Nephron (organoid): ENCODE data around the gene DSCAML1.
"Not testable (repeated sequence)": the region's sequence is repeated elsewhere in the genome, so short reads cannot be mapped to it uniquely, and the experiment has no call there.

ENCODE experiments used
- H3K27ac Mint-ChIP-seq, 3 experiments: 2 replicates each; pipeline ENCODE4 v1.8.0; 2020; ENCODE audit warnings: mixed read lengths in 3 of 3, mild to moderate bottlenecking in 2 of 3, moderate library complexity in 1 of 3
- H3K27me3 Mint-ChIP-seq: 2 replicates; pipeline ENCODE4 v1.8.0; 2021; ENCODE audit warnings: low read depth, mild to moderate bottlenecking, moderate library complexity, mixed read lengths
- H3K36me3 Mint-ChIP-seq: 2 replicates; pipeline ENCODE4 v1.8.0; 2020; ENCODE audit warnings: low read depth, mixed read lengths
- H3K4me1 Mint-ChIP-seq: 2 replicates; pipeline ENCODE4 v1.8.0; 2020; ENCODE audit warnings: mixed read lengths
- H3K4me3 Mint-ChIP-seq, 3 experiments: 2 replicates each; pipeline ENCODE4 v1.8.0; 2020; ENCODE audit warnings: mild to moderate bottlenecking in 3 of 3, mixed read lengths in 3 of 3, moderate library complexity in 2 of 3
- H3K9me3 Mint-ChIP-seq: 2 replicates; pipeline ENCODE4 v1.8.0; 2020; ENCODE audit warnings: mixed read lengths
- CTCF ChIP-seq, 3 experiments: fragments of 200-600 bp; sonication (generic); IDR thresholded peaks; one replicate each; pipeline ENCODE4 v1.5.0; 2021; ENCODE audit warnings: antibody characterized with exemption in 3 of 3; ENCODE audit not compliant: unreplicated experiment in 3 of 3

DSCAML1 gene

DNA sequence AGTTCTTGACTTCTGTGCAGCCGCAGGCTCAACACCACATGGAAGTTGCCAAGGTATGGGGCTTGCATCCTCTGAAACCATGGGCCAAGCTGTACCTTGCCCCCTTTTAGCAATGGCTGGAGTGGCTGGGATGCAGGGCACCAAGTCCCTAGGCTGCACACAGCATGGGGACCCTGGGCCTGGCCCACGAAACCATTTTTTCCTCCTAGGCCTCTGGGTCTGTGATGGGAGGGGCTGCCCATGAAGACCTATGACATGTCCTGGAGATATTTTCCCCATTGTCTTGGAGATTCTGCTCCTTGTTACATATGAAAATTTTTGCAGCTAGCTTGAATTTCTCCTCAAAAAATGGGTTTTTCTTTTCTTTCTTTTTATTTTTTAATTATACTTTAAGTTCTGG is 398.4 kb downstream of the DSCAML1 start:
- Mint-ChIP-seq H3K36me3 (peaks cover 92% of the 10 kb centered on the region), H3K9me3 (peaks cover 30% of the 10 kb centered on the region)
- not testable (repeated sequence) for H3K4me3 Mint-ChIP-seq

DNA sequence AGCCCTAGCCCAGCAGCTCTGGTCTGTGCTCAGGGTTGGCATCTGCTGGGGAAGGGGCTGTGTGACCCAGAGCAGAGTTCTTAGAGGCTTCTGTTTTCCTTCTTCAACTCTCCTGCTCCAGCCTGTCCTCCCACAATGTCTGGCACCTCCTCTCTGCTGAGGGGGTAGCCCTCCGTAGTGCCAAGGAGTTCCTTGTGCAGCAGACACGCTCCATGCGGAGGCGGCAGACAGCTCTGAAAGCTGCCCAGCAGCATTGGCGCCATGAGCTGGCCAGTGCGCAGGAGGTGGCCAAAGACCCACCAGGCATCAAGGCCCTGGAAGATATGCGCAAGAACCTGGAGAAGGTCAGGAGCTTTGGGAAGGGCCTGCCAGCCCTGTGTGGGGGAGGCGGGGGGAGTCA is 400.0 kb downstream of the DSCAML1 start:
- H3K27ac Mint-ChIP-seq, result no peak overlapping the region
- peaks cover 90% of the 10 kb centered on the region for H3K36me3 Mint-ChIP-seq
- peaks cover 8% of the 10 kb centered on the region for H3K4me1 Mint-ChIP-seq
- no peak overlapping the region for H3K4me3 Mint-ChIP-seq
- TF ChIP-seq CTCF (IDR thresholded peaks at IDR 0.05; ENCODE audit: unreplicated experiment in 3 of 3), result no peak
- no peaks in the 10 kb centered on the region for H3K27me3 Mint-ChIP-seq
- H3K9me3 Mint-ChIP-seq, result peaks cover 20% of the 10 kb centered on the region

More for the DNA sequence above, 398.4 kb downstream of the DSCAML1 start:
- H3K27ac Mint-ChIP-seq, H3K4me1 Mint-ChIP-seq, H3K27me3 Mint-ChIP-seq: not testable (repeated sequence)

- Mint-ChIP-seq H3K27ac (no peak overlapping the region), H3K27me3 (no peaks in the 10 kb centered on the region), H3K4me3 (no peak overlapping the region), H3K4me1 (peaks cover 15% of the 10 kb centered on the region), H3K36me3 (peaks cover 86% of the 10 kb centered on the region), H3K9me3 (peaks cover 12% of the 10 kb centered on the region)
- no peak for TF ChIP-seq CTCF (IDR thresholded peaks at IDR 0.05; ENCODE audit: unreplicated experiment in 3 of 3)
Observed at GRCh38 chr11:117395476-117395875, 401.5 kb downstream of the DSCAML1 start.

GRCh38 chr11:117394221-117394925 is 402.6 kb downstream of the DSCAML1 start:
- TF ChIP-seq CTCF (IDR thresholded peaks at IDR 0.05; ENCODE audit: unreplicated experiment in 3 of 3), result no peak
- Mint-ChIP-seq H3K9me3 (peaks cover 5% of the 10 kb centered on the region), H3K36me3 (peaks cover 79% of the 10 kb centered on the region), H3K27ac (no peak overlapping the region), H3K27me3 (no peaks in the 10 kb centered on the region), H3K4me3 (no peak overlapping the region), H3K4me1 (peaks cover 15% of the 10 kb centered on the region)

DNA sequence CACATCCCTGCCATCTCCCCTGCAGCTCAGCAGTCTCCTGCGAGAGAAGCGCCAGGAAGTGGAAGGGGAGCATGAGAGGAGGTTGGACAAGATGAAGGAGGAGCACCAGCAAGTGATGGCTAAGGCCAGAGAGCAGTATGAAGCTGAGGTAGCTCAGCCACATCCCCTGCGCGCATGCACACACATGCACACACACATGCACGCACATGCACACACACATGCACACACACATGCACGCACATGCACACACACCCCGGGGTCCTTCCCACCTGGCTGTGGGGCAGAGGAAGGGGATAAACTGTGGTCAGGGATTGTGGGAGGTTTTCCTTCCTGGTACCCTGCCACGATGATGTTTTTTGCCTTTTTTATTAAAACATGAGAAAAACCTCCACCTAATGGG is 404.0 kb downstream of the DSCAML1 start:
- TF ChIP-seq CTCF (IDR thresholded peaks at IDR 0.05; ENCODE audit: unreplicated experiment in 3 of 3), result no peak
- Mint-ChIP-seq H3K9me3 (peaks cover 2% of the 10 kb centered on the region), H3K4me1 (peaks cover 15% of the 10 kb centered on the region), H3K36me3 (peaks cover 74% of the 10 kb centered on the region), H3K4me3 (no peak overlapping the region), H3K27ac (no peak overlapping the region), H3K27me3 (no peaks in the 10 kb centered on the region)

- Mint-ChIP-seq H3K9me3 (no peaks in the 10 kb centered on the region), H3K27me3 (no peaks in the 10 kb centered on the region)
- TF ChIP-seq CTCF (IDR thresholded peaks at IDR 0.05; ENCODE audit: unreplicated experiment in 3 of 3), result no peak
Observed at GRCh38 chr11:117392001-117392690, 404.9 kb downstream of the DSCAML1 start.

More at GRCh38 chr11:117392001-117392690, 404.9 kb downstream of the DSCAML1 start:
- H3K27ac Mint-ChIP-seq, result no peak overlapping the region
- H3K4me3 Mint-ChIP-seq, result no peak overlapping the region
- H3K4me1 Mint-ChIP-seq, result peaks cover 15% of the 10 kb centered on the region
- peaks cover 66% of the 10 kb centered on the region for H3K36me3 Mint-ChIP-seq
